GM21619 (cell line): ENCODE data around the gene CHAMP1.

Experiments
- ATAC-seq: cut with Tn5 transposase; IDR thresholded peaks from one replicate; pipeline ENCODE4 v1.9.1; 2021; ENCODE audit not compliant: unreplicated experiment

The CHAMP1 gene

GRCh38 chr13:114296902-114297301 is 17.4 kb upstream of the CHAMP1 start:
- no peak for ATAC-seq

GRCh38 chr13:114298866-114299265 is 15.4 kb upstream of the CHAMP1 start:
- no peak for ATAC-seq

- no peak for ATAC-seq
These were observed 14.5 kb upstream of the CHAMP1 start for GRCh38 chr13:114299604-114300305.

DNA sequence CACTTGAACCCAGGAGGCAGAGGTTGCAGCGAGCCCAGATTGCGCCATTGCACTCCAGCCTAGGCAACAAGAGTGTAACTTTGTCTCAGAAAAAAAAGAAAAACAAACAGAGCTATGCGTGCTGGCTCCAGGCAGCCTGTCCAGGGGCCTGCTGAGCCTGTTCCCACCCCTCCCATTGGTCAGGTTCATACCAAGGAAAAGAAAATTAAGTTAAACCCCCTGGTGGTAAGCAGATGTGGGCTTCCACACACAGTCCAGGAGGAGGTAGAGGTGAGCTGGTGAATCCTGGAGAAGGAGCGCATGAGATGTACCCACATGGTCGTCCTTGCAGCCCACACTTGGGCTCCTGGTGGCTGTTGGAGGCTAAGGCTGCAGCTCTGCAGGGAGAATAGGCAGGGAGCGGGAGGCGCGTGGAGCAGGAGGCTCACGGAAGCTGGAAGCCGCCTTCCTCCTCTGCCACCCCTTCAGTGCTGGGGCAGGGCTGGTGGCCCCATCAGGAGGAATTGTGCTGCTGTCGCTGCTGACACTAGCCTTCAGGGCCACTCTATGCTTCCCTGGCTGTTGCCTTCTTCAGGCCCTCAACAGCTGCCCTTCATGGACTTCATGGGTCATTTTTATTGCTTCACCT is 10.5 kb upstream of the CHAMP1 start:
- no peak for ATAC-seq

- ATAC-seq: no peak
These were observed 9.8 kb upstream of the CHAMP1 start for GRCh38 chr13:114304346-114305034.

GRCh38 chr13:114309086-114309485 is 5.2 kb upstream of the CHAMP1 start:
- no peak for ATAC-seq

DNA sequence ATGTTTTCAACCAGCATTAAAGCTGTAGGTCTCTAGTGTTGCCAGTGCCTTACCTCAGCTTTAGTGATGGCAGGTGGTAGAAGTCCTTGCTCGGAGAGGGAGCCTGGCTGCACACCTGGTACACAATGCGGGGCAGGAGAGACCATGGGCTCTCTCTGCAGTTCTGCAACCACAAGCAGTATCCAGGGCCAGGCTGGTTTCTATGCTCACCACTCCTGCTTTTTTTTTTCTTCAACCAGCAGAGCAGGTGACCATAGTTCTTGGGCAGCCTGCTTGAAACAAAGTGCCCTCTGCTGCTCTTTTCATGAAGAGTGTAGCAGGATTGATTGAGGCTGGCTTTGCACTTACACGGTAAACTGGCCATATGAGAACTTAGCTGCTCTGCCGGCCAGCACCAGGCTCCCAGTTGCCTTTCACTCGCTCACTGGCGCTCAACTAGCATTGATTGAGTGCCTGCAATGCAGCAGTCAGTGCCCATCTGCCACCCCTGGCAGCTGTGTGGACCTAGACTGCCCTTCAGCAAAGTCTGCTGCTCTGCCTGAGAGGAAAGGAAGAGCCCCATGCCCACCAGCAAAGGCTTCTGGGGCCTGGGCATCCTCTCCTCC is 4.4 kb upstream of the CHAMP1 start:
- no peak for ATAC-seq

- no peak for ATAC-seq
These were observed 3.3 kb upstream of the CHAMP1 start for GRCh38 chr13:114310956-114311355.

DNA sequence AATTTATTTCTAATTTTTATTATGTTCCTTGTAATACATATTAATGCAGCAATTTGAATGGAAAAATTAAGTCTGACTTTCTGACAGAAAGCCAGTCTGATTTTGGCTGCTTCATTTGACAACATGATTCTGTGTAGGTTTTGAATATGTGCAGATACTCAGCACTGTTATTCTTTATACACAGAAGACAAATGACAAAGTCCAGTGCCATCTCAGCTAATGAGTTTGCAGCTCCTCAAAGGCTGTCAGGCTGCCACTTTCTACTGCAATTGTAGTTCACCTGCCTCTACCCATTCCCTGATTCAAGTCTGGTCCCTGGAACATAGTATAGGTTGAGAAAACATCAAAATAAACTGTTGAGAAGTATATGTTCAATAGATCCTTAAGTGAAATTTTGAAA is 2.9 kb upstream of the CHAMP1 start:
- no peak for ATAC-seq

GRCh38 chr13:114311908-114312307 is 2.4 kb upstream of the CHAMP1 start:
- ATAC-seq: no peak

DNA sequence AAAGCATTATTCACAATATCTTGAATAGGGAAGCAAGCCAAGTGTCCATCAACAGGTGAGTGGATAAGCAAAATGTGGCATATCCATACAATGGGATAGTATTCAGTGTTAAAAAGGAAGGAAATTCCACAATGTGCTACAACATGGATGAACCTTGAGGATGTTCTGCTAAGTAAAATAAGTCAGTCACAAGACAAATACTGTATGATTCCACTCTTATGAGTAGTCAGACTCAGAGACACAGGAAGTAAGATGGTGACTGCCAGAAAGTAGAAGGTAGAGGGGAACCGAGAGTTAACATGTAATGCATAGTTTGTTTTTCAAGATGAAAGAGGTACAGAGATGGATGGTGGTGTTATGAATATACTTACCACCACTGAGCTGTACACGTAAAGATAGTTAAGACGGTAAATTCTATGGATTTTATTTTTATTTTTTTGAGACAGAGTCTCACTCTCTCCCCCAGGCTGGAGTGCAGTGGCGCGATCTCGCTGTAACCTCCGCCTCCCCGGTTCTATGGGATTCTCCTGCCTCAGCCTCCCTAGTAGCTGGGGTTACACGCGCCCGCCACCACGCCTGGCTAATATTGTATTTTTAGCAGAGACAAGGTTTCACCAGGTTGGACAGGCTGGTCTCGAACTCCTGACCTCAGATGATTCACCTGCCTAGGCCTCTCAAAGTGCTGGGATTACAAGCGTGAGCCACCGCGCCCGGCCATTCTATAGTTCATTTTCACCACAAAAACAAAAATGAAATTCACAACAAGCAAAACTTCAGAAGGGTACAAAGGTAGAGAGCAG is 1.0 kb upstream of the CHAMP1 start:
- no peak for ATAC-seq

GRCh38 chr13:114315074-114315785 is 927 bp downstream of the CHAMP1 start:
- no peak for ATAC-seq

DNA sequence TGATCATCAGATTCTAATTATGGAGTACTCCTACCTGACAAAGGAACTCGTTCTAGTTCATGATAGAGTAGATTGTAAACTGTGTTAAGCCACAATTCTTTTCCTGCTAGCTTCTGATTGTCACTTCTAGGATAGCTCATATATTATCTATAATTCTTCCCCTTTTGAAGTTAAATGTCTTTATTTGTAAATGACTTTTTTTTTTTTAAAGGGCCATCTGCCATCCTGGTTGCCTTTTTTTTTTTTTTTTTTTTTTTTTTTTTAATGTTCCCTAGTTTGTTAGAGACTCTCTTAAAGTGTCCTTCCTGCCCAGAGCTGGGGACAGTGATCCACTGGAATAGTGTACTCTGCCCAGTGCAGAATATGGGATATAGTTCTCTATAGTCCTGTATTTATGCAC is 4.3 kb downstream of the CHAMP1 start:
- no peak for ATAC-seq

DNA sequence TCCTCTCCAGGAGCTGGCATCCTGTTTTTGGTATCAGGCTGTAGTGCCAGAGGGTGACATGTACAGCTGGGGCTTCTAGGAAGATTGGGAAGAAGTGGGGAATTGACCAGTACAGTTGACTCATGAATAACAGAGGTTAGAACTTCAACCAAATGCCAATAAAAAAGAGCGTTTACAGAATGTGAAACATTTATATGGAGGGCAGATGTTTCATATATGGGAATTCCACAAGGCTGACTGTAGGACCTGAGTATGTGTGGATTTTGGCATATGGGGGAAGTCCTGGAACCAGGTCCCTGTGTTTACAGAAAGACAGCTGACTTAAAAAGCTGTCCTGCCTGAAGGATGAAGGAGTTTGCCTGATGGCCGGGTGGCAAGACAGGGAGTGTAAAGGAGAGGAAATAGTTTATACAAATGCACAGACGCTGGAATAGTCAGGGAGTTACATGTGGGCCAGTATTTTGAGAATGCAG is 5.2 kb downstream of the CHAMP1 start:
- no peak for ATAC-seq

- no peak for ATAC-seq
These were observed 5.8 kb downstream of the CHAMP1 start for GRCh38 chr13:114320065-114320464.

- no peak for ATAC-seq
These were observed 7.0 kb downstream of the CHAMP1 start for GRCh38 chr13:114321256-114321655.

GRCh38 chr13:114323349-114323748 is 9.0 kb downstream of the CHAMP1 start:
- no peak for ATAC-seq

DNA sequence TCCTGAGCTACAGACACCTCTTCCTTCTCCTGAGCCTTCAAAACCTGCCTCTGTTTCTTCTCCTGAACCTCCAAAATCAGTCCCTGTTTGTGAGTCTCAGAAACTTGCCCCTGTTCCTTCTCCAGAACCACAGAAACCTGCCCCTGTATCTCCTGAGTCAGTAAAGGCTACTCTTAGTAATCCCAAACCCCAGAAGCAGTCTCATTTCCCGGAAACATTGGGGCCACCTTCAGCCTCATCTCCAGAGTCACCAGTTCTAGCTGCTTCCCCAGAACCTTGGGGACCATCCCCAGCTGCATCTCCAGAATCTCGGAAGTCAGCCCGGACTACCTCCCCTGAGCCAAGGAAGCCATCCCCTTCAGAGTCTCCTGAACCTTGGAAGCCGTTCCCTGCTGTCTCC is 10.0 kb downstream of the CHAMP1 start:
- ATAC-seq: no peak

- ATAC-seq: no peak
These were observed 11.4 kb downstream of the CHAMP1 start for GRCh38 chr13:114325729-114326128.

- ATAC-seq: no peak
These were observed 13.7 kb downstream of the CHAMP1 start for GRCh38 chr13:114328034-114328433.
